Suprapubic skin (tissue), 4 donors: ENCODE results near the gene CENATAC. TPM values are rescaled to one million over a fixed set of nuclear protein-coding genes. Genes with fewer than 3 reads are reported as not detected.

Experiments
- DNase-seq, 2 donors: peaks; one replicate each; pipeline ENCODE4 v3.0.0-alpha.2; 2019; ENCODE audit warnings: low spot score in 2 of 2
- H3K27ac ChIP-seq: fragments of 200-600 bp; sonication (generic); one replicate; pipeline ENCODE4 v1.5.1; 2019
- H3K27me3 ChIP-seq: fragments of 200-600 bp; sonication (generic); one replicate; pipeline ENCODE4 v1.5.1; 2019
- H3K36me3 ChIP-seq: fragments of 200-600 bp; sonication (generic); one replicate; pipeline ENCODE4 v1.5.1; 2019
- H3K4me1 ChIP-seq: fragments of 200-600 bp; sonication (generic); one replicate; pipeline ENCODE4 v1.5.1; 2019
- H3K4me3 ChIP-seq: fragments of 200-600 bp; sonication (generic); one replicate; pipeline ENCODE4 v1.5.1; 2019; ENCODE audit warnings: mild to moderate bottlenecking
- H3K9me3 ChIP-seq: fragments of 200-600 bp; sonication (generic); one replicate; pipeline ENCODE4 v1.5.1; 2019
- CTCF ChIP-seq, 2 donors: fragments of 200-600 bp in 1 of 2; fragments of 450-650 bp in 1 of 2; sonication (generic) in 1 of 2; IDR thresholded peaks; one replicate each; pipeline ENCODE4 v1.5.1; 2016 to 2019; ENCODE audit warnings: antibody characterized with exemption in 2 of 2, mild to moderate bottlenecking in 1 of 2, moderate library complexity in 1 of 2
- EP300 ChIP-seq: sonication (generic); formaldehyde crosslinking; IDR thresholded peaks from one replicate; pipeline ENCODE4 v1.6.1; 2017; ENCODE audit warnings: antibody characterized with exemption
- POLR2A ChIP-seq, 2 donors: fragments of 450-650 bp; IDR thresholded peaks; one replicate each; pipeline ENCODE4 v1.6.1; 2017; ENCODE audit warnings: antibody characterized with exemption in 2 of 2, mild to moderate bottlenecking in 2 of 2, moderate library complexity in 2 of 2
- POLR2AphosphoS5 ChIP-seq, 3 donors: sonication (generic); formaldehyde crosslinking; IDR thresholded peaks; one replicate each; pipeline ENCODE4 v1.6.1; 2017; ENCODE audit warnings: antibody characterized with exemption in 3 of 3
- WGBS: methylation state at CpG from one replicate; pipeline ENCODE4 v1.1.5; 2018; 5-methylcytosine and 5-hydroxymethylcytosine counted together
- total RNA-seq, 4 donors: library from RNA; depleted of rRNA; stranded (reverse); fragments of >200 nt; gene quantifications; one replicate each; pipeline ENCODE4 v1.1.0, GENCODE V29; 2016

Gene CENATAC
- total RNA-seq, 4 donors from 2014 or later = 26.0 to 136 (median 49.8) TPM

GRCh38 chr11:119046489-119046888 is 48.6 kb downstream of the CENATAC start:
- 96% methylated on average over 4 of the region's 6 CpGs for WGBS
- Histone ChIP-seq H3K9me3 (no peaks in the 10 kb centered on the region), H3K27ac (no peak overlapping the region), H3K36me3 (peaks cover 67% of the 10 kb centered on the region), H3K4me3 (no peak overlapping the region), H3K4me1 (no peaks in the 10 kb centered on the region), H3K27me3 (no peaks in the 10 kb centered on the region)
- no peak for DNase-seq
- no peak for TF ChIP-seq POLR2A (IDR thresholded peaks at IDR 0.05)
- TF ChIP-seq EP300 = no peak
- TF ChIP-seq POLR2AphosphoS5 (IDR thresholded peaks at IDR 0.05) = no peak
- no peak for TF ChIP-seq CTCF (IDR thresholded peaks at IDR 0.05)

GRCh38 chr11:119047205-119047604 is 49.3 kb downstream of the CENATAC start:
- TF ChIP-seq CTCF (IDR thresholded peaks at IDR 0.05) = no peak
- TF ChIP-seq POLR2A (IDR thresholded peaks at IDR 0.05) = no peak
- TF ChIP-seq POLR2AphosphoS5 (IDR thresholded peaks at IDR 0.05) = no peak
- no peak for TF ChIP-seq EP300
- Histone ChIP-seq H3K27ac (no peak overlapping the region), H3K4me3 (no peak overlapping the region), H3K36me3 (peaks cover 74% of the 10 kb centered on the region), H3K9me3 (no peaks in the 10 kb centered on the region), H3K4me1 (no peaks in the 10 kb centered on the region), H3K27me3 (no peaks in the 10 kb centered on the region)
- WGBS = 89% methylated on average over 6 of the region's 6 CpGs
- DNase-seq = no peak

- TF ChIP-seq POLR2AphosphoS5 (IDR thresholded peaks at IDR 0.05) (no peak), POLR2A (IDR thresholded peaks at IDR 0.05) (no peak), CTCF (IDR thresholded peaks at IDR 0.05) (no peak), EP300 (no peak)
- 77% methylated on average over 9 of the region's 9 CpGs for WGBS
- no peak for DNase-seq
- peaks cover 88% of the 10 kb centered on the region for H3K36me3 ChIP-seq
- H3K27me3 ChIP-seq = no peaks in the 10 kb centered on the region
- H3K27ac ChIP-seq = no peak overlapping the region
- H3K4me1 ChIP-seq = no peaks in the 10 kb centered on the region
- no peaks in the 10 kb centered on the region for H3K9me3 ChIP-seq
- H3K4me3 ChIP-seq = no peak overlapping the region
Measured at GRCh38 chr11:119048644-119049043, 50.7 kb downstream of the CENATAC start.

GRCh38 chr11:119049081-119049480 is 51.1 kb downstream of the CENATAC start:
- no peaks in the 10 kb centered on the region for H3K9me3 ChIP-seq
- TF ChIP-seq EP300 (no peak), CTCF (IDR thresholded peaks at IDR 0.05) (no peak), POLR2A (IDR thresholded peaks at IDR 0.05) (no peak), POLR2AphosphoS5 (IDR thresholded peaks at IDR 0.05) (no peak)
- DNase-seq = no peak
- no peak overlapping the region for H3K27ac ChIP-seq
- H3K4me1 ChIP-seq = no peaks in the 10 kb centered on the region
- WGBS = 92% methylated on average over 7 of the region's 7 CpGs
- no peak overlapping the region for H3K4me3 ChIP-seq
- H3K27me3 ChIP-seq = no peaks in the 10 kb centered on the region
- H3K36me3 ChIP-seq = peaks cover 93% of the 10 kb centered on the region

- WGBS = 81% methylated on average over 14 of the region's 17 CpGs
- TF ChIP-seq EP300 (no peak), CTCF (IDR thresholded peaks at IDR 0.05) (no peak), POLR2A (IDR thresholded peaks at IDR 0.05) (no peak), POLR2AphosphoS5 (IDR thresholded peaks at IDR 0.05) (no peak)
- H3K36me3 ChIP-seq = peaks cover 82% of the 10 kb centered on the region
Measured at GRCh38 chr11:119051440-119052162, 53.7 kb downstream of the CENATAC start.

More at GRCh38 chr11:119051440-119052162, 53.7 kb downstream of the CENATAC start:
- Histone ChIP-seq H3K27me3 (no peaks in the 10 kb centered on the region), H3K27ac (no peak overlapping the region), H3K9me3 (no peaks in the 10 kb centered on the region), H3K4me1 (peaks cover 13% of the 10 kb centered on the region), H3K4me3 (no peak overlapping the region)
- no peak for DNase-seq
